COLO829 (cell line): ENCODE data around the gene FBLN2.
"Not testable (repeated sequence)": the region's sequence is repeated elsewhere in the genome, so short reads cannot be mapped to it uniquely, and the experiment has no call there.

Experiments
- DNase-seq: peaks from one replicate; pipeline ENCODE4 v3.0.0; 2012; ENCODE audit warnings: low spot score

Gene FBLN2

DNA sequence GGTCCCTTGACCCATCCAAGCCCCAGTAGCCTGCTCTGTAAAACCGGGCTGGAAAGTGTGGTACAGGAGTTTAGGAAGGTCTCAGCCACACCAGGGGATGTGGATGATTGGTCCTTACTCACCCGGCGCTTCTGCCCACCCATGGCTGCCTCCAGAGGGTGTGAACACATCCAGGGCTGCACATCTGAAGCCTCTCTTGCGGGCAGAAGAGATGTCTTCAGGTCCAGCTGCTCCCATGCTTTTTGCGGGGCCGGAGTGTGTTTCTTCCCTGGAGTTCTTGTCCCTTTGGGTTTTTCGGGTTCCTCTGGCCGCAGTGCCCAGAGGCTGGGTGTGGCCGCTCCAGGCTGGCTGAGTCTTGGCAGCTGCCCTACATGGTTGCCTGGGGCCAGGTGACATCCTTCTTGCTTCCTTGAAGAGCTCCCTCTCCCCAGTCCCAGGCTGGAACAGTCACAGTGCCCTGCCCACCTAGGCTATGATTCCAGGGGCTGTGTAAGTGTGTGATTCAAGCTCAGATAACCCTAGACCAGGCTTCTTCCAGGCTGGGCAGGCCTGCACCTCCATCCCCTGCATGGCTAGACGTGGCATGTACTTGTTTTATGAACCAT lies 34.9 kb upstream of the FBLN2 start:
- DNase-seq, result no peak

DNA sequence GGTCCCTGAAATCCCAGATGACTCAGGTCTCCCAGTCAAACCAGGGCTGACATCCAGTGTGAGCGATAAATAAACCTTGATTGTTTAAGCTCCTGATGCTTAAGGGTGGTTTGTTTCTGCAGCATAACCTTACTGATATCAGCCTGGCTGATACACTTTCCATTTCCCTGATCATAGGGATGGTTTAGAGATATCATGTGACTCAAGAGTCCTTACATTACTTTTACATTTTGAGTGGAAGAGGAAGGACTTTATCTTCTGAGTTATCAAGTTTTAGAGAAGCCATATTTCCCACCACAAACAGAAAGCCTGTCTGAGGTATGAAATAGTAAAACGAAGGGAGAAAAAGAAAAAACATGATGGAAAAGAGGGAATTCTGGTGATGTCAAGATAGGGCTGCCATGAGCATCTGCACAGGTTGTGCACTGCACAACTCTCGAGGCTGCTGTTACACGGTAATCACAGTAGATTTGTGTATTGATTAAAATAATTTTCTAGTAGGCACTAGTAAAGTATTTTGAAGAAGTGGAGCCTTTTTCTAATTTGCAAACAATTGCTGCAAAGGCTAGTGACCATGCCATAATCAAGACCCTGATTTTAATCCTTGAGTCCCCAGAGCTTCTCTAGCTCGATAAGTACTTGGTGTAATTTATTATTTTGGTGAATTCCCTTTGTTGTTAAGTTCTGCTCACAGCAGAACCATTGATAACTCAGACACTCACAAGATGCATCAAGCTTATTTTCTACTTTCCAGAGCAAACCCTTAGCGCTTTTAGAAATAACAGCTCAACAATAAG lies 34.1 kb upstream of the FBLN2 start:
- no peak for DNase-seq

DNA sequence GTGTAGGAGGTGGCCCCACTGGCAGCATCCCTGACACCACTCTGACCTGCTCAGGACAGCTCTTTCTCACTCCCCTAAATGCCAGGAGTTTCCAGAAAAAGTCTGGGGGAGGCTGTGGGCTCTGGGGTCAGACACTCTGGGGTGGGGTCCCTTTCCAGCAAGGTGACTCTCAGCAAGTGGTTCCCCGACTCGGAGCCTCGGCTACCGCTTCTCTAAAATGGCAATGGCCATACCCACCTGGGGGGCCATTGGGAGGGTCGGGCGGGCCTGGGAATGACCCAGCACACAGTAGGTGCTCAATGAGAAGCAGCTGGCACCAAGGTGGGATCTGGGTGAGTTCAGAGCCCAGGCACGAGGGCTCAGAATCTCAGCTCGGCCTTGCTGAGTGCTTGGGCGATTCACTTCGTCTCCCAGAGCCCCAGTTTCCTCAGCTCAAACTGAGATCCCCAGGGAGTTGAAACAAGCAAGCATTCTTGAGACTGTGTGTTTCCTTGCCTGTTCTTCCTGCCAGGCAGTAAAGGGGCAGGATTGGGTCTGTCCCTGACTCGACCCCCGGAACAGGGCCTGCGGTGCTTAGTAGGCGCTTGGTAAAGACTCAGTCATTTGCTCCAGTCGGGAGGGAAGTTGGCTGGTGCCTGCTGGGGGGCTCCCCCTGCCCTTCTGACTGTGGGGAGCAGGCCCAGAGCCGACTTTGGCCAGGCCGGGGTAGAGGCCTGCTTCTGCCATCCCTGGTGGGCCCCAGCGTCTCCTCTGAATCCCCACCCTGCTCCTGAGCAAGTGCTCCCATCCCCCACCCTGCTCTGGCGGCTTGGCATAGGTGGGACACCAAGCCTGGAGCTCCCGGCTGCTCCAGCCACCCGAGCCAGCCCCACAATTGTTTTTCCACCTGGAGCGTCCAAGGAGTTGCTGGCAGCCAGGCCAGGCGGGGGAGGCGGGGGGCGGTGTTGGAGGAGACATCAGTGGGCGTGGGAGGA lies 32.9 kb upstream of the FBLN2 start:
- DNase-seq, result peak; percentile 23

DNA sequence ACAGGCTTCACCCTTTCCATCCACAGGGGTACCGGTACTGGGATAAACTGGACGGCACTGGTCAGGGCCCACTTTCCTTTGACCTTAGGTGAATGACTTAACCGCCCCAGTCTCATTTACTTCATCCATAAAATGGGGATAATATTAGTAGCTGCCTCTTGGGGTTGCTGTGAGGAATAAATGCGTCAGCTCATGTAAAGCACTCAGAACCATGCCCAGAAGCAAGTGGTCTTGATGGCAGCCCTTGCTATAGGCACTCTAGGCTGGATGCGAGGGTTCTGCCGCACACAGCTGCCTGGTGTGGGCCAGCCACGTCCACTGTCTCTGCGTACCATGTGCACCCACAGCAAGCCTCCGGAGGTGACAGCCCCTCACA lies 32.2 kb upstream of the FBLN2 start:
- no peak for DNase-seq

DNA sequence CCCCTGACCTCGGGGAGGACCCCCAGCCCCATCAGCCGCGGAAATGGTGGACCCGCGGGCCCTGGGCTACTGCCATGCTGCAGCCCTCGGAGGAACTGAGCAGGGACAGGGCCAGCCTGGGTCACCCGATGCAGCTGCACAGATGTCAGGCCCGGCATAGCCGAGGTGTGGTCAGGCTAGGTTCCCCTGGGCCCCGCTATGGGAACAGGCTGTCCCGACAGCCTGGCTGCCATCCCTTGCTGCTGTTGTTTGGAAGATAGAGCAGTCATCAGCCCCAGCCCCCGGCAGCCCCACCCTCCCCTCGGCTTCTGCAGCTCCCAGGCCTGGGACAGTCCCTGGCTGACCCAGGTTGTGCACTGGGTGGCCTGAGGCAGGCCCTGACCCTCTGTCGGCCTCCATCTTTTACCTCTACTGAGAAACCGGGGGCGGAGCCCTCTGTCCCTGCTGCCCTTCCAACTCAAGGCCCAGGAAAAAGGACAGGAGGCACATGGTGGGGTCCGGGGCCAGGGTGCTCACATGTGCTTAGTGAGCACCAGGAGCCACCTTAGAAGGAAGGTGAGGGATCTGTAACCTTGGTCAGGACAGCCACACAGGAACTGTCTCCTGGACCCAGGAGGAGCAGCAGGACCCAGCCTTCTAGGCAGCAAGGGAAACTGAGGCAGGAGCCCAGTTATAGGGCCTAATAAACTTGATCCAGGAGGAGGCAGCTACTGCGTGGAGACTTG lies 31.5 kb upstream of the FBLN2 start:
- no peak for DNase-seq

DNA sequence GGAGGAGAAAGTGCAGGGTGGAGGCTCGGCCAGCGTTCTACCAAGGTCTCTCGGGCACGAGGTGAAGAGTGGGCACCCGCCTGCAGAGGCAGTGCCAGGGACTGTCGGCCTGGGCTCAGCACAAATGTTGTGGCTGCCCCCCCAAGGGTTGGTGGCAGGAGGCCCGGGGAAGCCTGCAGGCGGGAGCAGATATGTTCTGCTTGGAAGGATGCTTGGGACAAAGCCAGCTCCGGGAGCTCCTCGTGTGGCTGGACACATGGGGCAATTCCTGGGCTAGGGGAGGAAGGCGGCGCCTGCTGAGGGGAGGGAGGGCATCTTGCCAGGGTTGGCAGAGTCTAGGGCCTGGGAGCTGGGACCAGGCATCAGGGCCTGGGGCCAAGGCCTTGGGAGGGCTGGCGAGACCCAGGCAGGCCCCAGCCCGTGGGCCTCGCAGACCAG lies 30.4 kb upstream of the FBLN2 start:
- DNase-seq, result no peak

DNA sequence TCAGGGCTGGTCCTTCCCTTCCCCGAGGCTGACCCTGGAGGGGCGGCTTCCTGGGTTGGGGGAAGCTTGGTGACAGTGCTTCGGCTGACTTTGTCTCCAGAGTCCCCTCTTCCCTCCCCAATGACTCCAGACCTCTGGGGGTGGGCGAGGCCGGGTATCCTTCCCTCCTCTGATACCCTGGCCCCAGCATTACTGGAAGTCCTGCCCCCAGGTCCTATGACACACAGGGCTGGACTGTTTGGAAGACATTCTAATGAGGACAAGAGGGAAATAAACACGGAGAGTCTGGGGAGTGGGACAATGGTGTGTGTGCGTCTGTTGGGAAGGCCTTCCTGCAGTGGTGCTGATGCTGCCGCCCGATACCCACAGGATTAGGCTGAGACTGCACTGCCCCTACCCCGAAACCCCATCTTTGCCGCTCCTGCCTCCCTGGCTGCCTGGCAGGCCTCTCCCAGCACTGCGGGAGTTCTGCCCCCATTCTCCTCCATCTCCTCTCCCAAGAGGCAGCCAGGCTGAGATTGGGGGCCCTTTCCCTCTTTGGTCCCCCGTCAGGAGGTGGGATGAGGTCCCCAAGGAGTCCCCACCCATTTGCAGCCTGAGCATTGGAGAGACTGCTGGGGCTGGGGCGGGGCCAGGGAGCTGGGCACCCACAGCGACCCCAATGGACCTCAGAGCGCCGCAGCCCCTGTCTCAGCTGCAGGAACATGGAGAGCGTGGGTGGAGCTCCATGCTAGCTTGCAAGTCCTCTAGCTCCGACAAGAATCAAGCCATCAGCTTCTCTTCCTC lies 29.7 kb upstream of the FBLN2 start:
- DNase-seq, result no peak

DNA sequence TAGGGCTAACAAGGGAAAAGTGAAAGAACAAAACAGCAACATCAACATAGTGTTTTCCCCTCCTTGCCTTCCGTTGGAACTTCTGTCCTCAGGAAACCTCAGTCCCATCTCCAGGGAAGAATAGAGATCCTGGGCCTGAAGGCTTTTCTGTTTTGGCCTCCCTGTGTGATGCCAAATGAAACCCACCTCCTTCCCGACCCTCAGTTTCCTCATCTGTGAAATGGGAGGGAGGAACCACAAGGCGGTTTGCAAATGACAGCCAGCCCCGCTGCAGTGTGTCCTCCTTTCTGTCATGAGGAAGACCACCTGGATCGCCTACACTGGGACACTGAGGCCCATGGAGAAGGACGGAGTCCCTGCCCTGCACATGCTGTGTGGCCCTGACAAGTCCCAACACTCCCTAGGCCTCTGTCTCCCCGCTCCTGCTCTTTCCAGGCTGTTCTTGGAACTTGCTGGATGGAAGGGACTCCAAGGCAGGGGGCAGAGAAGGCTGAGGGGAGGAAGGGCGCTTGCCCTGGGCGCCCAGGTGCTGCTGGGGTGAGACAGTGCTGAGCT lies 28.5 kb upstream of the FBLN2 start:
- no peak for DNase-seq

DNA sequence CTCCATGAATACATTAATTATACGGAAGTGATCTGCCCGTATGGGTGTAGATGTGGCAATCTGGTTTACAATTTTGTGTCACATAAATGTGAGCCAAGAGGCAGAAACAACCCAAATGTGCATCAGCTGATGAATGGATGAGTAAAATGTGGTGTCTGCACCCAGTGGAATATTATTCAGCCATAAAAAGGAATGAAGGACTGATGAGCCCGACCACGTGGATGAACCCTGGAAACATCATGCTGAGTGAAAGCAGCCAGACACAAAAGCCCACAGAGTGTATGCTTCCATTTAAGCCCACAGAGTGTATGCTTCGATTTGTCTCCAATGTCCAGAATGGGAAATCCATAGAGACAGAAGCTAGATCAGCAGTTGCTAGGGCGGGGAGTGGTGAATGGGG lies 27.6 kb upstream of the FBLN2 start:
- no peak for DNase-seq

DNA sequence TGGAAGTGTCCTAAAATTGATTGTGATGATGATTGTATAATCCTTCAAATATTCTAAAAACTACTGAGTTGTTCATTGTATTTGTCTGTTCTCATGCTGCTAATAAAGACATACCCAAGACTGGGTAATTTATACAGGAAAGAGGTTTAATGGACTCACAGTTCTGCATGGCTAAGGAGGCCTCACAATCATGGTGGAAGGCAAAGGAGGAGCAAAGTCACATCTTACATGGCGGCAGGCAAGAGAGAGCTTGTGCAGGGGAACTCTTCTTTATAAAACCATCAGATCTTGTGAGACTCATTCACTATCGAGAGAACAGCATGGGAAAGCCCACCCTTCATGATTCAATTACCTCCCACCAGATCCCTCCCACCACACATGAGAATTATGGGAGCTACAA lies 27.2 kb upstream of the FBLN2 start:
- DNase-seq, result not testable (repeated sequence)

DNA sequence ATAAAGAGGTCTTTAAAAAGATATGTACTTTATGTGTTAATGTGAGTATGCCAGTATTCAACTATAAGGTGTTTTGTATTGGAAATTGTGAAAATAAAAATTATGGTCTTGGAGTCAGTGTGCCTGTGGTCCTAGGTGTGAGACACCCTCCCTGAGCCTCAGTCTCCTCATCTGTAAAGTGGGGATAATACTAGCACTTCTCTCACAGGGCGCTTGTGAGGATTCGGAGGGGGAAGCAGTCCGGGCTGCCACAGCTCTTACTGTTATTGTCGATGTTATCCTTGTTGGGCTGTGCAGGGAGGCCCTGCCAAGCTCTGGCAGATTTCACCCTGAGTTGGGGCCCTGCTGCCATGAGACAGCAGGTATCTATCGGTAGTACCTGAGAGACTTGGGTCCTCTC lies 26.7 kb upstream of the FBLN2 start:
- DNase-seq, result no peak

DNA sequence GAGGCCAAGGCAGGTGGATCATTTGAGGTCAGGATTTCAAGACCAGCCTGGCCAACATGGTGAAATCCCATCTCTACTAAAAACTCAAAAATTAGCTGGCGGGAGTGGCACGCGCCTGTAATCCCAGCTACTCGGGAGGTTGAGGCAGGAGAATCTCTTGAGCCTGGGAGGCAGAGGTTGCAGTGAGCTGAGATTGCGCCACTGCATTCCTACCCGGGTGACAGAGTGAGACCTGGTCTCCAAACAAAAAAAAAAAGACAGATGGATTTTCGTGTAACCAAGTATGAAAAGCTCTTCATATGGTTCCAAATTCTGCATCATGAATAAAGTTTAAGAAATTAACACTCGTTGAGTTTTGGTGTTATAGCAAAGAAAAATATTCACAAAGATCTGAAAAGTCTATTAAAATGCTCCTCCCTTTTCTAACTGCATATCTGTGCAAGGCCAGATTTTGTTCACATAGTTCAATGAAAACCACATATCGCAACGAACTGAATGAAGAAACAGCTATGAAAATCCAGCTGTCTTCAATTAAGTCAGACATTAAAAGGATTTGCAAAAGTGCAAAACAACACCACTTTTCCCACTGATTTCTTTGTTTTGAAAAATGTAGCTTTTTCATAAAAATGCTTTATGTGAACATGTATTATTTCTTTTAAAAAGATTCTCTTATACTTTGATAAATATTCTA lies 23.8 kb upstream of the FBLN2 start:
- DNase-seq, result no peak

DNA sequence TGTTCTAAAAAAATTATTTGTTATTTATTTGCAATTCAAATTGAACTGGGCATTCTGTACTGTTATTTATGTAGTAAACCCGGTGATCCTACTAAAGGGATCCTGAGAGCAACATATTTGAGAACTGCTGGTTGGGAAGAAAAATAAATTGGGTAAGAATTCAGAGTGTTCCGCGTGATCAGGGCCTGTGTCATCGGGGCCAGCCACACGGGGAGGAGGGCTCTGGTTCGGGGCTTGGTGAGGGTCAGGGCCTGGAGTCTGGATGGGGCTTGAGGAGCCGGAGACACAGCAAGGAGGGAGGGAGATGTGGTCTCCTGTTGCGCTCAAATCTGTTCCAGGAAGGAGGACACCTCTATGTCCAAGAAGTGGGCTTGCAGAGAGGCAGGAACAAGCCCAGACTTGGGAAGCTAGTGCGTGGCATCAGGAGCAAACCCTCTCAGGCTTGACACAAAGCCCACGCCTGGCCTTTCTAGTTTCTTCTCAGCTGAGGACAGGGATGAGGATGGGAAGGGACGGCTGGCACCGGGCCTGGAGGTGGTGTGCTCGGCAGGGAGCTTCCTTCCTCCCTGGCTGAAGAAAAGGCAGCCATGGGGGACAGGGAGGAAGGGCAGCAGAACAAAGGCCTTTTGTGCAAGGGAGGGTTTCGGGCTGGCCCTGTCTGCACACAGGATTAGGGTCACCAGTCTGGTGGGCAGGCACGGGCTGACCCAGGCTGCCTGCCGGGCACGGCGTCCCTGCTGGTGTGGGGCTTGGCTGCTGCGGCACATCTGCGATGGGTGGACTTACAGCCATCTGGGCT lies 22.9 kb upstream of the FBLN2 start:
- DNase-seq, result no peak

DNA sequence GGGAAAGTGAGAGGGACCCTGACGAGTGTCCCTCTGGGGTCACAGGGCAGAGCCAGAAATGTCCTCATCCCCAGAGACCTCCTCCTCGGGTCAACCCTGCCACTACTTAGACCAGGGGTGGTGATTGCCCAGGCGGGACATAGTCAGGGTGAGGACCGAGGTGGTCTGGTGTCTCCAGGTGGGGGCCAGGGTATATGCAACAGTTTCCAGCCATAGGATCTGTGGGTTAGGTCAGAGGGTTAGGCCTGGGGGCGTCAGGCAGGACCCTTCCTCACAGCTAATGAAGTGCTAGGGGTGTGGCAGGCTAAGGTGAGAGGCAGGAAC lies 22.3 kb upstream of the FBLN2 start:
- no peak for DNase-seq

DNA sequence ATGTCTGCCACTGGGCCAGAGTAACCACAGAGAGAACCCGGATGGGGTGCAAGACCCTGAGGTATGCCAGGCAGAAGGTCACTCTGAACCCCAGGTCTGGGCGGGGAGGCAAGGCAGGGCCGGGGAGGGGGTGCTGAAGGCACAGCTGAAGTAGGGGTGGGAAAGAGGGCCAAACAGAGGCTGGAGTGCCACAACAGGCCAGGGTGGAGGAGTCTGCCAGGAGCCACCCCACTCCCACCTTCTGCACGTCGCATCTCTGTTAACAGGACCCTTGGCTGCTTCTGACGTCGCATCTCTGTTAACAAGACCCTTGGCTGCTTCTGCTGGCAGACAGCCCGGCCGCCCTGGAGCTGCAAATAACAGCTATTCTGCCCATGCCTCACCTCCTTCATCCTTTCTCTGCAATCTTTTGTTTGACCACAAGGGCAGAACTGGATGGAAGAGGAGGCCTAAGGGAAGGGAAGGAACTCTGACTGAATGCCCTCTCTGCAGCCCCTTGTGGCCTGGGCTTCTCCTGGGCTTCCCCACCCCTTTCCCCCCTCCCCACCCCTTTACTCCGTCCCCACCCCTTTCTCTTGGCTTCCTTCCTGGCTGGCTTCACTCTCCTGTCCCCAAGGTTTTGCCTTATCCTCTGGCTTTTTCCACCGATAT lies 20.6 kb upstream of the FBLN2 start:
- peak; percentile 4 for DNase-seq

DNA sequence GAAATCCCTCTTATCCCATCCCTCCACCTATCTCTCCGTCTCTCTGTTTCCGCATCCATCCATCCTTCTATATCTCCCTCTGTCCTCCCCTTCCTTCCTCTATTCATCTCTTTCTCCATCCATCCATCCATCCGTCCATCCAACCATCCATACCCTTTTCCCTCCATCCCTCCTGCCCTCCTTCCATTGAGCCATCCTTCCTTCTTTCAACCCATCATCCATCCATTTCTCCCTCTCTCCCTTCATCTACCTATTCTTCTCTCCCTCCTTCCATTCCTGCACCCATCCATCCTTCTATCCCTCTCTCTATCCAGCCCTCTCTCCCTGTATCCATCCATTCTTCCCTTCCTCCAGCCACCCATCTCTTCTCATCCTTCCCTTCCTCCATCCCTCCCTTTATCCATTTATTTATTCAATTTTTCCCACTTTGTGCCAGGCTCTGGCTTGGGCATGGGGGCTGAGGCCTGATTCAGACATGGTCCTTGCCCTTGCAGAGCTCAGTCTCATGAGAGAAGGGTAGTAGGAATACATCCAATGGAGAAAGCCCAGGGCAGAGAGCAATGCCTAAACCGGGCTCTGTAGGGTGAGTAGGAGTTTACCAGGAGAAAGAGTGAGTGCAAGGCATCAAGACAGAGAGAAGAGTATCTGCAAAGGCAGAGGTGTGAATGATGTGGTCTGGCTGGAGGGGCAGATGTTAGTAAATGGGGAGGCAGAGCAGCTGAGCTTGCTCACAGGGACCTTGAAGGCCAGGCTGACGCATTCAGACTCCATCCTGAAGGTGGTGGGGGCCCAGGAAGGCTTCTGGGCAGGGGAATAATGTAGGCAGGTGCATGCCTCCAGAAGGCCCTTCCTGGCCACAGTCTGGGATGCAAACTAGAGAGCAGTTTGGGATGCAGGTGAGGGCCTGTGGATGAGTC lies 19.5 kb upstream of the FBLN2 start:
- no peak for DNase-seq

DNA sequence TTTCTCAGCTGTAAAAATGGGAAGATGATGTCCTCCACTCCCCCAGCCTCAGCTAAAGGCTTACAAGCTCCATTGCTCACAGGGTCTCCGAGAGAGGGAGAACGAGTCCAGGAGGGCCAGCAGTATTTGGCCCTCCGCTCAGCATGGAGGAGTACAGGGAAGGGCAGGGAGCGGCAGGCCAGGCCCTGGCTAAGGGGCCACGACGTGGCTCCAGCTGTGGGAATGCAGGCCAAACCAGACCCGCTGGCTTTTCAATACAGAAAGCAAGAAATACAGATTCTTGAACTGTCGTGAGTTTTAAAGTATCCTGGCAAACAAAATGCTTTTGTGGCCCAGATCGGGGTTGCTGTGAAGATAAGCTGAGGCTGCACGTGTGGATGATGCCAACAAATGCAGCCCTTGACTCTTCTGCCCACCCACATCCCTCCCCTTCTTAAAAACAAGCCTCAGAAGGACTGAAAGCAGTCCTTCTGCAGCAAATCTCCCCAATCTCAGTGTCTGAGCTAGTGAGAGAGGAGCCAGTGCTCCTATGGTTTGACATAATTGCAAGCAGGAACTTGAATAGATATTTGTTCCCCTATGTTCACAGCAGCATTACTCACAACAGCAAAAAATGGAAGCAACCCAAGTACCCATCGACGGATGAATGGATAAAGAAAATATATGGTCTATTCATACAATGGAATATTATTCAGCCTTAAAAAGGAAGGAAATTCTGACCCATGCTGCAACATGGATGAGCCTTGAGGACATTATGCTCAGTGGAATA lies 18.5 kb upstream of the FBLN2 start:
- no peak for DNase-seq
